DOHH2 (cell line): ENCODE measurements around the gene ARPC4.

Source experiments
- H3F3A ChIP-seq: fragments of 200-600 bp; sonication (generic), shearing (Covaris generic); 2 replicates; pipeline ENCODE4 v1.6.0; 2016; ENCODE audit warnings: antibody characterized with exemption, mild to moderate bottlenecking; ENCODE audit not compliant: control insufficient read depth, insufficient read depth
- H3K27ac ChIP-seq: fragments of 200-600 bp; sonication (generic); 2 replicates; pipeline ENCODE4 v1.5.1; 2014; ENCODE audit warnings: low read depth, mild to moderate bottlenecking, low read length, moderate library complexity
- H3K27me3 ChIP-seq: fragments of 200-600 bp; sonication (generic); 2 replicates; pipeline ENCODE4 v1.6.1; 2014; ENCODE audit warnings: mild to moderate bottlenecking, low read length, mixed read lengths; ENCODE audit not compliant: control insufficient read depth
- H3K36me3 ChIP-seq: fragments of 200-600 bp; sonication (generic); 2 replicates; pipeline ENCODE4 v1.6.1; 2014; ENCODE audit warnings: mild to moderate bottlenecking, low read length, moderate library complexity, mixed read lengths; ENCODE audit not compliant: control insufficient read depth
- H3K4me1 ChIP-seq: fragments of 200-600 bp; sonication (generic); 2 replicates; pipeline ENCODE4 v1.6.1; 2014; ENCODE audit warnings: mild to moderate bottlenecking, low read length, mixed read lengths; ENCODE audit not compliant: control insufficient read depth
- H3K4me2 ChIP-seq: fragments of 200-600 bp; sonication (generic); 2 replicates; pipeline ENCODE4 v1.6.0; 2014; ENCODE audit warnings: mild to moderate bottlenecking, low read length, moderate library complexity
- H3K4me3 ChIP-seq: fragments of 200-600 bp; sonication (generic); 2 replicates; pipeline ENCODE4 v1.5.1; 2014; ENCODE audit warnings: mild to moderate bottlenecking, low read length, mixed read lengths
- H3K79me2 ChIP-seq: fragments of 200-600 bp; sonication (generic); 2 replicates; pipeline ENCODE4 v1.6.1; 2014; ENCODE audit warnings: mild to moderate bottlenecking, low read length, mixed read lengths; ENCODE audit not compliant: control insufficient read depth
- H3K9me2 ChIP-seq: fragments of 200-600 bp; sonication (generic); replicated peaks from 2 replicates; pipeline ENCODE4 v1.6.1; 2014; ENCODE audit warnings: mild to moderate bottlenecking, low read length, mixed read lengths; ENCODE audit not compliant: control insufficient read depth
- H3K9me3 ChIP-seq: fragments of 200-600 bp; sonication (generic); 2 replicates; pipeline ENCODE4 v1.6.1; 2014; ENCODE audit warnings: antibody characterized with exemption, low read length, mixed read lengths; ENCODE audit not compliant: control insufficient read depth, insufficient read depth
- H4K20me1 ChIP-seq: fragments of 200-600 bp; sonication (generic); 2 replicates; pipeline ENCODE4 v1.6.0; 2014; ENCODE audit warnings: low read depth, mild to moderate bottlenecking, antibody characterized with exemption, low read length, moderate library complexity; ENCODE audit not compliant: control insufficient read depth, insufficient read depth
- CTCF ChIP-seq: fragments of 200-600 bp; sonication (generic); IDR thresholded peaks from one replicate; pipeline ENCODE4 v1.5.1; 2014; ENCODE audit warnings: antibody characterized with exemption, mild to moderate bottlenecking, low read depth, low read length; ENCODE audit not compliant: poor library complexity, severe bottlenecking
- EZH2phosphoT487 ChIP-seq: fragments of 200-600 bp; sonication (generic); IDR thresholded peaks from 2 replicates; pipeline ENCODE4 v1.6.1; 2017; ENCODE audit warnings: borderline replicate concordance, mild to moderate bottlenecking, antibody characterized with exemption, low read length, moderate library complexity, mixed read lengths

Gene ARPC4

GRCh38 chr3:9855594-9855993 lies 62.7 kb downstream of the ARPC4 start:
- H3K9me3 ChIP-seq: no peaks in the 10 kb centered on the region
- no peak overlapping the region for H3K4me2 ChIP-seq
- no peaks in the 10 kb centered on the region for H4K20me1 ChIP-seq
- H3K27me3 ChIP-seq: peaks cover 4% of the 10 kb centered on the region; the same call in 1 of the 2 replicates
- H3K27ac ChIP-seq: no peak overlapping the region
- no peaks in the 10 kb centered on the region for H3K4me1 ChIP-seq
- TF ChIP-seq EZH2phosphoT487 (no peak), CTCF (no peak)
- no peak overlapping the region for H3K4me3 ChIP-seq
- H3F3A ChIP-seq: no peaks in the 10 kb centered on the region
- H3K79me2 ChIP-seq: no peaks in the 10 kb centered on the region
- H3K9me2 ChIP-seq: no peaks in the 10 kb centered on the region
- H3K36me3 ChIP-seq: no peaks in the 10 kb centered on the region
